HepG2 (cell line): Measurements from ENCODE around the gene SPCS1. TPM values are rescaled to one million over a fixed set of nuclear protein-coding genes. Genes with fewer than 3 reads are reported as not detected.

ENCODE experiments used
- ARID5B ChIP-seq: IDR thresholded peaks from 2 replicates; pipeline ENCODE4 v1.4.0; 2020; ENCODE audit warnings: mild to moderate bottlenecking, missing genetic modification reagents
- FOXA3 ChIP-seq: IDR thresholded peaks from 2 replicates; pipeline ENCODE4 v1.6.1; 2016; ENCODE audit warnings: missing genetic modification reagents, missing compliant biosample characterization
- GZF1 ChIP-seq: sonication (generic); formaldehyde crosslinking; IDR thresholded peaks from 2 replicates; pipeline ENCODE4 v1.5.1; 2020; ENCODE audit warnings: mild to moderate bottlenecking, missing genetic modification reagents
- MAX ChIP-seq: IDR thresholded peaks from 2 replicates; pipeline ENCODE4 v1.6.1; 2012; ENCODE audit warnings: inconsistent platforms
- MTF2 ChIP-seq: sonication (generic); formaldehyde crosslinking; IDR thresholded peaks from 2 replicates; pipeline ENCODE4 v1.5.0; 2020; ENCODE audit warnings: missing genetic modification reagents, borderline replicate concordance
- MXD1 ChIP-seq: sonication (generic); formaldehyde crosslinking; IDR thresholded peaks from 2 replicates; pipeline ENCODE4 v1.4.0; 2020; ENCODE audit warnings: mild to moderate bottlenecking, missing genetic modification reagents
- NBN ChIP-seq: fragments of 450-650 bp; conservative IDR thresholded peaks from 2 replicates; pipeline ENCODE4 v1.6.1; 2017
- SIN3B ChIP-seq: fragments of 150-350 bp; IDR thresholded peaks from 2 replicates; pipeline ENCODE4 v1.6.1; 2014; ENCODE audit warnings: low read length
- ZFP91 ChIP-seq: sonication (generic); formaldehyde crosslinking; IDR thresholded peaks from 2 replicates; pipeline ENCODE4 v1.9.0; 2022; ENCODE audit warnings: missing genetic modification reagents, mild to moderate bottlenecking, borderline replicate concordance
- ZNF607 ChIP-seq: sonication (generic); formaldehyde crosslinking; IDR thresholded peaks from 2 replicates; pipeline ENCODE4 v1.5.1; 2020; ENCODE audit warnings: missing genetic modification reagents, mild to moderate bottlenecking, borderline replicate concordance
- ZNF761 ChIP-seq: sonication (generic); formaldehyde crosslinking; conservative IDR thresholded peaks from 2 replicates; pipeline ENCODE4 v1.4.0; 2020; ENCODE audit warnings: mild to moderate bottlenecking, missing genetic modification reagents
- ZSCAN12 ChIP-seq: sonication (generic); formaldehyde crosslinking; IDR thresholded peaks from 2 replicates; pipeline ENCODE4 v1.9.0; 2021; ENCODE audit warnings: mild to moderate bottlenecking, missing genetic modification reagents
- polyA plus RNA-seq, 8 experiments: library from polyadenylated mRNA; depleted of rRNA in 3 of 8; stranded (reverse) in 7 of 8; unstranded in 1 of 8; fragments of >200 nt; fragmentation: Illumina TruSeq in 4 of 8; extraction: Trizol in 4 of 8; gene quantifications; 2 replicates each; pipeline versions ENCODE4 v1.2.1 to v1.2.3, GENCODE V29; 2011 to 2016; ENCODE audit warnings: low read depth in 4 of 8, missing spikeins in 1 of 8, mixed read lengths in 1 of 8; ENCODE audit not compliant: insufficient read depth in 1 of 8
- total RNA-seq, 5 experiments: library from RNA; depleted of rRNA; stranded (reverse); fragments of >200 nt; fragmentation: Illumina TruSeq; extraction: Trizol; gene quantifications; 2 replicates each; pipeline ENCODE4 v1.2.3, GENCODE V29; 2016; ENCODE audit warnings: low read depth in 1 of 5
- TF ChIP-seq, protein P1 (sequence below): sonication (generic); formaldehyde crosslinking; IDR thresholded peaks from 2 replicates; pipeline ENCODE4 v1.4.0; 2020; ENCODE audit warnings: missing genetic modification reagents
- TF ChIP-seq, protein P2 (sequence below): sonication (generic); formaldehyde crosslinking; conservative IDR thresholded peaks from 2 replicates; pipeline ENCODE4 v1.8.0; 2022; ENCODE audit warnings: missing genetic modification reagents

SPCS1 gene
- total and polyA plus RNA-seq, 2 of the 13 experiments (the other 11 are each of a cell fraction or from before 2014, with no cell fraction given) = 84.6 to 120 TPM

GRCh38 chr3:52712291-52713212 is 6.6 kb downstream of the SPCS1 start (continued):
- TF ChIP-seq, protein P1, sequence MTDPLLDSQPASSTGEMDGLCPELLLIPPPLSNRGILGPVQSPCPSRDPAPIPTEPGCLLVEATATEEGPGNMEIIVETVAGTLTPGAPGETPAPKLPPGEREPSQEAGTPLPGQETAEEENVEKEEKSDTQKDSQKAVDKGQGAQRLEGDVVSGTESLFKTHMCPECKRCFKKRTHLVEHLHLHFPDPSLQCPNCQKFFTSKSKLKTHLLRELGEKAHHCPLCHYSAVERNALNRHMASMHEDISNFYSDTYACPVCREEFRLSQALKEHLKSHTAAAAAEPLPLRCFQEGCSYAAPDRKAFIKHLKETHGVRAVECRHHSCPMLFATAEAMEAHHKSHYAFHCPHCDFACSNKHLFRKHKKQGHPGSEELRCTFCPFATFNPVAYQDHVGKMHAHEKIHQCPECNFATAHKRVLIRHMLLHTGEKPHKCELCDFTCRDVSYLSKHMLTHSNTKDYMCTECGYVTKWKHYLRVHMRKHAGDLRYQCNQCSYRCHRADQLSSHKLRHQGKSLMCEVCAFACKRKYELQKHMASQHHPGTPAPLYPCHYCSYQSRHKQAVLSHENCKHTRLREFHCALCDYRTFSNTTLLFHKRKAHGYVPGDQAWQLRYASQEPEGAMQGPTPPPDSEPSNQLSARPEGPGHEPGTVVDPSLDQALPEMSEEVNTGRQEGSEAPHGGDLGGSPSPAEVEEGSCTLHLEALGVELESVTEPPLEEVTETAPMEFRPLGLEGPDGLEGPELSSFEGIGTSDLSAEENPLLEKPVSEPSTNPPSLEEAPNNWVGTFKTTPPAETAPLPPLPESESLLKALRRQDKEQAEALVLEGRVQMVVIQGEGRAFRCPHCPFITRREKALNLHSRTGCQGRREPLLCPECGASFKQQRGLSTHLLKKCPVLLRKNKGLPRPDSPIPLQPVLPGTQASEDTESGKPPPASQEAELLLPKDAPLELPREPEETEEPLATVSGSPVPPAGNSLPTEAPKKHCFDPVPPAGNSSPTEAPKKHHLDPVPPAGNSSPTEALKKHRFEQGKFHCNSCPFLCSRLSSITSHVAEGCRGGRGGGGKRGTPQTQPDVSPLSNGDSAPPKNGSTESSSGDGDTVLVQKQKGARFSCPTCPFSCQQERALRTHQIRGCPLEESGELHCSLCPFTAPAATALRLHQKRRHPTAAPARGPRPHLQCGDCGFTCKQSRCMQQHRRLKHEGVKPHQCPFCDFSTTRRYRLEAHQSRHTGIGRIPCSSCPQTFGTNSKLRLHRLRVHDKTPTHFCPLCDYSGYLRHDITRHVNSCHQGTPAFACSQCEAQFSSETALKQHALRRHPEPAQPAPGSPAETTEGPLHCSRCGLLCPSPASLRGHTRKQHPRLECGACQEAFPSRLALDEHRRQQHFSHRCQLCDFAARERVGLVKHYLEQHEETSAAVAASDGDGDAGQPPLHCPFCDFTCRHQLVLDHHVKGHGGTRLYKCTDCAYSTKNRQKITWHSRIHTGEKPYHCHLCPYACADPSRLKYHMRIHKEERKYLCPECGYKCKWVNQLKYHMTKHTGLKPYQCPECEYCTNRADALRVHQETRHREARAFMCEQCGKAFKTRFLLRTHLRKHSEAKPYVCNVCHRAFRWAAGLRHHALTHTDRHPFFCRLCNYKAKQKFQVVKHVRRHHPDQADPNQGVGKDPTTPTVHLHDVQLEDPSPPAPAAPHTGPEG = no peak
- TF ChIP-seq MAX = peak; percentile 47
- no peak for TF ChIP-seq ZNF607 (CRISPR knock-in tag)
- TF ChIP-seq ZSCAN12 (CRISPR knock-in tag) = no peak
- TF ChIP-seq ZFP91 = no peak
- no peak for TF ChIP-seq SIN3B
- TF ChIP-seq MXD1 (CRISPR knock-in tag) = no peak
- TF ChIP-seq, protein P2, sequence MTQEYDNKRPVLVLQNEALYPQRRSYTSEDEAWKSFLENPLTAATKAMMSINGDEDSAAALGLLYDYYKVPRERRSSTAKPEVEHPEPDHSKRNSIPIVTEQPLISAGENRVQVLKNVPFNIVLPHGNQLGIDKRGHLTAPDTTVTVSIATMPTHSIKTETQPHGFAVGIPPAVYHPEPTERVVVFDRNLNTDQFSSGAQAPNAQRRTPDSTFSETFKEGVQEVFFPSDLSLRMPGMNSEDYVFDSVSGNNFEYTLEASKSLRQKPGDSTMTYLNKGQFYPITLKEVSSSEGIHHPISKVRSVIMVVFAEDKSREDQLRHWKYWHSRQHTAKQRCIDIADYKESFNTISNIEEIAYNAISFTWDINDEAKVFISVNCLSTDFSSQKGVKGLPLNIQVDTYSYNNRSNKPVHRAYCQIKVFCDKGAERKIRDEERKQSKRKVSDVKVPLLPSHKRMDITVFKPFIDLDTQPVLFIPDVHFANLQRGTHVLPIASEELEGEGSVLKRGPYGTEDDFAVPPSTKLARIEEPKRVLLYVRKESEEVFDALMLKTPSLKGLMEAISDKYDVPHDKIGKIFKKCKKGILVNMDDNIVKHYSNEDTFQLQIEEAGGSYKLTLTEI = no peak
- 0 out of 2 replicates have a peak, but pooled peaks have one; percentile 22 for TF ChIP-seq ARID5B (CRISPR knock-in tag)
- no peak for TF ChIP-seq GZF1 (CRISPR knock-in tag)
- TF ChIP-seq ZNF761 (CRISPR knock-in tag) = no peak
- 0 out of 2 replicates have a peak, but pooled peaks have one; percentile 24 for TF ChIP-seq FOXA3 (CRISPR knock-in tag)
- no peak for TF ChIP-seq MTF2 (CRISPR knock-in tag)
- no peak for TF ChIP-seq NBN
